ENCODE results near the gene NUDT3.

DNA sequence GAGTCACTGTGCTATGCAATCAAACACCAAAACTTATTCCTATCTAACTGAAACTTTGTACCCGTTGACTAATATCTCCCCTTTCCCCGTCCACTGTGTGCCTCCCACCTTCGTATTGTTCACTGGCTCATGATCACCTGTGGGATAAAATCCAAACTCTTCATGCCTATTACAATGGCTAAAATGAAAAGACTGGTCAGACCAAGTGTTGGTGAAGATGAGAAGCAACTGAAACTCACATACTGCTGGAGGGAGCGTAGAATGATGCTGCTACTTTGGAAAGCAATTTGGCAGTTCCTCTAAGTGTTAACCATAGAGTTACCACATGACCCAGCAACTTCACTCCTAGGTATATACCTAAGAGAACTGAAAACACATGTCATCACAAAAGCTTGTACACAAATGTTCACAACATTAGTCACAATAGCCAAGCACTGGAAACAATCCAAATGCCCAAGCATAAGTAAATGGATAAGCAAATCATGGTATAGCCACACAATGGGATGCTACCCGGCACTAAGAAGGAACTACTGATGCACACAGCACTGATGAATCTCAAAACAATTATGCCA is 20.3 kb upstream of the NUDT3 start:
- TF ChIP-seq, protein P1, sequence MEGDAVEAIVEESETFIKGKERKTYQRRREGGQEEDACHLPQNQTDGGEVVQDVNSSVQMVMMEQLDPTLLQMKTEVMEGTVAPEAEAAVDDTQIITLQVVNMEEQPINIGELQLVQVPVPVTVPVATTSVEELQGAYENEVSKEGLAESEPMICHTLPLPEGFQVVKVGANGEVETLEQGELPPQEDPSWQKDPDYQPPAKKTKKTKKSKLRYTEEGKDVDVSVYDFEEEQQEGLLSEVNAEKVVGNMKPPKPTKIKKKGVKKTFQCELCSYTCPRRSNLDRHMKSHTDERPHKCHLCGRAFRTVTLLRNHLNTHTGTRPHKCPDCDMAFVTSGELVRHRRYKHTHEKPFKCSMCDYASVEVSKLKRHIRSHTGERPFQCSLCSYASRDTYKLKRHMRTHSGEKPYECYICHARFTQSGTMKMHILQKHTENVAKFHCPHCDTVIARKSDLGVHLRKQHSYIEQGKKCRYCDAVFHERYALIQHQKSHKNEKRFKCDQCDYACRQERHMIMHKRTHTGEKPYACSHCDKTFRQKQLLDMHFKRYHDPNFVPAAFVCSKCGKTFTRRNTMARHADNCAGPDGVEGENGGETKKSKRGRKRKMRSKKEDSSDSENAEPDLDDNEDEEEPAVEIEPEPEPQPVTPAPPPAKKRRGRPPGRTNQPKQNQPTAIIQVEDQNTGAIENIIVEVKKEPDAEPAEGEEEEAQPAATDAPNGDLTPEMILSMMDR (conservative IDR thresholded peaks at IDR 0.05): no peak
- no peak for TF ChIP-seq ZFX (IDR thresholded peaks at IDR 0.05)
